Upper lobe of left lung (tissue), 4 donors: Measurements from ENCODE around the gene UST.

Experiments used
- EP300 ChIP-seq, 4 donors: sonication (generic); formaldehyde crosslinking; IDR thresholded peaks; one replicate each; pipeline ENCODE4 v1.5.1; 2017; ENCODE audit warnings: antibody characterized with exemption in 4 of 4, control low read depth in 2 of 4
- POLR2AphosphoS5 ChIP-seq, 2 donors: sonication (generic); formaldehyde crosslinking; IDR thresholded peaks; one replicate each; pipeline ENCODE4 v1.5.1; 2017; ENCODE audit warnings: antibody characterized with exemption in 2 of 2
- TF ChIP-seq, protein P1 (sequence below), 6 experiments: fragments of 450-650 bp in 4 of 6; fragments of 200-600 bp in 2 of 6; sonication (generic) in 2 of 6; IDR thresholded peaks; one replicate each; pipeline ENCODE4 v1.5.1; 2016 to 2019; ENCODE audit warnings: antibody characterized with exemption in 6 of 6

DNA sequence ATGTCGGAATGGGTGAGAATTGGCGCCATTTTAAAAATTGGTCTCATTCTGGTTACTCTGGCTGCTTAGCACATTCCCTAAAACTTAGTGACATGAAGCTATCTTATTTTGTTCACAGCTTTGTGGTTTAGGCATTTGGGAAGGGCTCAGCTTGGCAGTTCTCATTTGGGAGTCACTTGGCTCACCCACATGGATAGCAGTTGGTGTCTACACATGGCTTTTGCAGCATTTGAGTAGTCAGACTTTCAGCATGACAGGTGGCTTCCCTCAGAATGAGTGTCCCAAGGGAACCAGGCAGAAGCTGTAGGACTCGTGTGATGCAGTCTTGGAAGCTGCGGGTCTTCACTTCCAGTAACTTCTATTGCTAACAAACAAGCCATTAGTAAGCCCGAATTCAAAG lies 64.6 kb downstream of the UST start:
- TF ChIP-seq, protein P1, sequence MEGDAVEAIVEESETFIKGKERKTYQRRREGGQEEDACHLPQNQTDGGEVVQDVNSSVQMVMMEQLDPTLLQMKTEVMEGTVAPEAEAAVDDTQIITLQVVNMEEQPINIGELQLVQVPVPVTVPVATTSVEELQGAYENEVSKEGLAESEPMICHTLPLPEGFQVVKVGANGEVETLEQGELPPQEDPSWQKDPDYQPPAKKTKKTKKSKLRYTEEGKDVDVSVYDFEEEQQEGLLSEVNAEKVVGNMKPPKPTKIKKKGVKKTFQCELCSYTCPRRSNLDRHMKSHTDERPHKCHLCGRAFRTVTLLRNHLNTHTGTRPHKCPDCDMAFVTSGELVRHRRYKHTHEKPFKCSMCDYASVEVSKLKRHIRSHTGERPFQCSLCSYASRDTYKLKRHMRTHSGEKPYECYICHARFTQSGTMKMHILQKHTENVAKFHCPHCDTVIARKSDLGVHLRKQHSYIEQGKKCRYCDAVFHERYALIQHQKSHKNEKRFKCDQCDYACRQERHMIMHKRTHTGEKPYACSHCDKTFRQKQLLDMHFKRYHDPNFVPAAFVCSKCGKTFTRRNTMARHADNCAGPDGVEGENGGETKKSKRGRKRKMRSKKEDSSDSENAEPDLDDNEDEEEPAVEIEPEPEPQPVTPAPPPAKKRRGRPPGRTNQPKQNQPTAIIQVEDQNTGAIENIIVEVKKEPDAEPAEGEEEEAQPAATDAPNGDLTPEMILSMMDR (IDR thresholded peaks at IDR 0.05), result no peak
- TF ChIP-seq EP300 (IDR thresholded peaks at IDR 0.05) (no peak), POLR2AphosphoS5 (IDR thresholded peaks at IDR 0.05) (no peak)
